H1 (cell line): ENCODE measurements around the gene NAGS. TPM values are rescaled to one million over a fixed set of nuclear protein-coding genes. Genes with fewer than 3 reads are reported as not detected.

Source experiments
- CTCF ChIA-PET: fragments of 300-600 bp; sonication (Branson Sonifier 250); formaldehyde crosslinking; loops from one replicate; lab custom pipeline; 2021; ENCODE audit not compliant: partially characterized antibody; lab: Charles Lee
- POLR2A ChIA-PET: fragments of 300-600 bp; sonication (Branson Sonifier 250); formaldehyde crosslinking; loops from one replicate; lab custom pipeline; 2021; ENCODE audit warnings: inconsistent platforms; ENCODE audit not compliant: partially characterized antibody; lab: Charles Lee
- DNase-seq, 2 experiments: peaks; one replicate each; pipeline versions ENCODE4 v3.0.0 to v3.0.0-alpha.2; 2010 to 2022; ENCODE audit warnings: low spot score in 2 of 2, low read depth in 1 of 2, mixed read lengths in 1 of 2
- FAIRE-seq: peaks from 2 replicates; lab custom pipeline; 2011; peaks lifted over from hg19 to GRCh38; lab: Jason Lieb, UNC
- H2AFZ ChIP-seq: 2 replicates; pipeline ENCODE4 v1.8.1; 2012; ENCODE audit warnings: low read length, inconsistent platforms
- H2AK5ac ChIP-seq: 2 replicates; pipeline ENCODE4 v1.6.1; 2013; ENCODE audit warnings: low read depth, low read length
- H2BK120ac ChIP-seq: replicated peaks from 2 replicates; pipeline ENCODE3; 2013; ENCODE audit warnings: low read depth, low read length, inconsistent platforms
- H2BK12ac ChIP-seq: 2 replicates; pipeline ENCODE4 v1.6.1; 2013; ENCODE audit warnings: low read depth, low read length
- H2BK15ac ChIP-seq: 2 replicates; pipeline ENCODE4 v1.6.1; 2013; ENCODE audit warnings: low read length
- H2BK20ac ChIP-seq: 2 replicates; pipeline ENCODE4 v1.6.1; 2013; ENCODE audit warnings: low read length
- H2BK5ac ChIP-seq: 2 replicates; pipeline ENCODE4 v1.6.1; 2013; ENCODE audit warnings: low read depth, low read length
- H3K14ac ChIP-seq: 2 replicates; pipeline ENCODE4 v1.6.1; 2013; ENCODE audit warnings: inconsistent platforms; ENCODE audit not compliant: insufficient read length
- H3K18ac ChIP-seq: 2 replicates; pipeline ENCODE4 v1.6.1; 2013; ENCODE audit warnings: low read length; ENCODE audit errors: extremely low read depth
- H3K23ac ChIP-seq: 2 replicates; pipeline ENCODE4 v1.6.1; 2013; ENCODE audit warnings: inconsistent platforms; ENCODE audit not compliant: insufficient read length
- H3K23me2 ChIP-seq: 2 replicates; pipeline ENCODE4 v1.6.1; 2013; ENCODE audit warnings: low read depth, low read length
- H3K27ac ChIP-seq: 2 replicates; pipeline ENCODE4 v1.6.1; 2011; ENCODE audit warnings: low read depth, low read length, inconsistent platforms
- H3K27me3 ChIP-seq, 4 experiments: replicated peaks in 1 of 4; 1 replicate in 1 of 4; 2 replicates in 3 of 4; pipeline versions ENCODE4 v1.6.1 to v1.8.1; 2011 to 2013; ENCODE audit warnings: low read length in 3 of 4, mild to moderate bottlenecking in 3 of 4, inconsistent platforms in 2 of 4, mixed read lengths in 2 of 4, moderate library complexity in 1 of 4; ENCODE audit not compliant: control insufficient read depth in 3 of 4, insufficient read depth in 3 of 4; ENCODE audit errors: extremely low read depth in 1 of 4
- H3K36me3 ChIP-seq, 4 experiments: 2 replicates each; pipeline versions ENCODE4 v1.6.1 to v1.8.1; 2011 to 2013; ENCODE audit warnings: mild to moderate bottlenecking in 4 of 4, low read length in 3 of 4, moderate library complexity in 2 of 4, control low read depth in 1 of 4, inconsistent platforms in 1 of 4; ENCODE audit not compliant: insufficient read depth in 4 of 4, control insufficient read depth in 2 of 4
- H3K4ac ChIP-seq: replicated peaks from 2 replicates; pipeline ENCODE3; 2013; ENCODE audit warnings: low read length, low read depth, mixed read lengths, inconsistent platforms; ENCODE audit not compliant: insufficient read length
- H3K4me1 ChIP-seq, 4 experiments: replicated peaks in 1 of 4; 1 replicate in 1 of 4; 2 replicates in 3 of 4; pipeline versions ENCODE4 v1.6.1 to v1.8.1; 2011 to 2013; ENCODE audit warnings: low read length in 3 of 4, inconsistent platforms in 2 of 4, mixed read lengths in 1 of 4; ENCODE audit not compliant: insufficient read depth in 4 of 4, control insufficient read depth in 3 of 4
- H3K4me2 ChIP-seq, 2 experiments: 2 replicates each; pipeline versions ENCODE4 v1.6.1 to v1.8.1; 2011 to 2013; ENCODE audit warnings: low read depth in 2 of 2, low read length in 2 of 2, control low read depth in 1 of 2, inconsistent platforms in 1 of 2, mild to moderate bottlenecking in 1 of 2; ENCODE audit not compliant: insufficient read depth in 1 of 2
- H3K4me3 ChIP-seq, 4 experiments: fragments of 200-600, 300-600 bp in 1 of 4; sonication (generic), shearing (Covaris generic), sonication (Bioruptor Twin) in 1 of 4; 2 replicates each; pipeline versions ENCODE4 v1.5.1 to v1.8.1; 2011 to 2016; ENCODE audit warnings: low read length in 4 of 4, low read depth in 3 of 4, control low read depth in 2 of 4, inconsistent platforms in 2 of 4, mild to moderate bottlenecking in 2 of 4, mixed read lengths in 1 of 4, moderate library complexity in 1 of 4; ENCODE audit not compliant: insufficient read depth in 2 of 4; ENCODE audit errors: extremely low read depth in 1 of 4
- H3K56ac ChIP-seq: replicated peaks from 2 replicates; pipeline ENCODE3; 2013; ENCODE audit warnings: low read depth, mild to moderate bottlenecking, mixed read lengths, low read length, inconsistent platforms; ENCODE audit not compliant: insufficient read length
- H3K79me1 ChIP-seq: 2 replicates; pipeline ENCODE4 v1.6.1; 2013; ENCODE audit warnings: low read depth, low read length, control low read depth
- H3K79me2 ChIP-seq, 2 experiments: 2 replicates each; pipeline versions ENCODE4 v1.6.1 to v1.8.1; 2012 to 2013; ENCODE audit warnings: low read length in 2 of 2, mild to moderate bottlenecking in 2 of 2, inconsistent platforms in 1 of 2; ENCODE audit not compliant: insufficient read depth in 2 of 2, control insufficient read depth in 1 of 2
- H3K9ac ChIP-seq, 4 experiments: replicated peaks in 1 of 4; 1 replicate in 1 of 4; 2 replicates in 3 of 4; pipeline versions ENCODE4 v1.6.1 to v1.8.1; 2011 to 2013; ENCODE audit warnings: low read depth in 3 of 4, low read length in 3 of 4, control low read depth in 2 of 4, mild to moderate bottlenecking in 2 of 4, moderate library complexity in 2 of 4, inconsistent platforms in 1 of 4; ENCODE audit errors: extremely low read depth in 1 of 4
- H3K9me3 ChIP-seq, 2 experiments: 2 replicates each; pipeline versions ENCODE4 v1.6.1 to v1.8.1; 2012 to 2013; ENCODE audit warnings: mild to moderate bottlenecking in 2 of 2, moderate library complexity in 2 of 2, control low read depth in 1 of 2, inconsistent platforms in 1 of 2, low read depth in 1 of 2, low read length in 1 of 2, mixed read lengths in 1 of 2; ENCODE audit not compliant: insufficient read depth in 2 of 2
- H4K20me1 ChIP-seq, 2 experiments: replicated peaks in 1 of 2; 2 replicates each; pipeline versions ENCODE3 to v1.8.1; 2011 to 2013; ENCODE audit warnings: inconsistent platforms in 2 of 2, low read length in 2 of 2, mild to moderate bottlenecking in 1 of 2; ENCODE audit not compliant: insufficient read depth in 2 of 2, control insufficient read depth in 1 of 2
- H4K5ac ChIP-seq: 2 replicates; pipeline ENCODE4 v1.6.1; 2013; ENCODE audit warnings: low read length, low read depth, mixed read lengths, inconsistent platforms; ENCODE audit not compliant: insufficient read length
- H4K8ac ChIP-seq: 2 replicates; pipeline ENCODE4 v1.8.0; 2013; ENCODE audit warnings: mild to moderate bottlenecking, moderate library complexity, low read length, inconsistent platforms; ENCODE audit not compliant: insufficient read depth; ENCODE audit errors: extremely low read depth
- H4K91ac ChIP-seq: replicated peaks from 2 replicates; pipeline ENCODE3; 2013; ENCODE audit warnings: low read length, mixed read lengths, inconsistent platforms; ENCODE audit not compliant: insufficient read length
- GABPA ChIP-seq: IDR thresholded peaks from 2 replicates; pipeline ENCODE4 v1.6.1; 2011; ENCODE audit warnings: mild to moderate bottlenecking, low read length, moderate library complexity, borderline replicate concordance; ENCODE audit not compliant: insufficient read depth
- PHF8 ChIP-seq: fragments of 200-600 bp; sonication (generic); conservative IDR thresholded peaks from 2 replicates; pipeline ENCODE4 v1.7.1; 2012; ENCODE audit warnings: low read depth, mild to moderate bottlenecking, inconsistent platforms, low read length, moderate library complexity
- SAP30 ChIP-seq: fragments of 300-600 bp; sonication (generic); IDR thresholded peaks from 2 replicates; pipeline ENCODE4 v1.7.1; 2012; ENCODE audit warnings: low read length, moderate library complexity, mild to moderate bottlenecking, inconsistent platforms; ENCODE audit not compliant: insufficient read depth, insufficient replicate concordance
- WGBS, 2 experiments: shearing (Covaris generic) in 1 of 2; methylation state at CpG; one replicate each; pipeline versions ENCODE4 v1.1.6 to v1.1.7; 2013 to 2015; ENCODE audit warnings: low lambda C conversion rate in 2 of 2, mixed read lengths in 2 of 2, inconsistent platforms in 1 of 2, low coverage in 1 of 2, missing lambda C conversion rate in 1 of 2; ENCODE audit not compliant: insufficient replicate concordance in 2 of 2, insufficient coverage in 1 of 2, insufficient read length in 1 of 2; ENCODE audit errors: extremely low coverage in 1 of 2, missing lambda C conversion rate in 1 of 2; 5-methylcytosine and 5-hydroxymethylcytosine counted together
- polyA plus RNA-seq, 7 experiments: library from polyadenylated mRNA; depleted of rRNA in 3 of 7; stranded (reverse) in 5 of 7; unstranded in 2 of 7; fragments of >200 nt in 5 of 7; fragments of 200-250 nt in 2 of 7; gene quantifications; 1 replicate in 5 of 7; 2 replicates in 1 of 7; 4 replicates in 1 of 7; pipeline versions ENCODE4 v1.2.1 to v1.2.3, GENCODE V29; 2011 to 2013; ENCODE audit warnings: missing spikeins in 2 of 7, mixed read lengths in 2 of 7
- total RNA-seq: library from RNA; stranded (reverse); fragmentation: NEBNext Ultra II Directional; extraction: Animal tissue kit (Norgen Biotek cat#: 25700); gene quantifications from 2 replicates; pipeline ENCODE4 v1.2.1, GENCODE V29; 2021

The NAGS gene
- total and polyA plus RNA-seq, 2 of the 8 experiments (the other 6 are each of a cell fraction or from before 2014, with no cell fraction given), result 4.0 to 5.1 TPM

DNA sequence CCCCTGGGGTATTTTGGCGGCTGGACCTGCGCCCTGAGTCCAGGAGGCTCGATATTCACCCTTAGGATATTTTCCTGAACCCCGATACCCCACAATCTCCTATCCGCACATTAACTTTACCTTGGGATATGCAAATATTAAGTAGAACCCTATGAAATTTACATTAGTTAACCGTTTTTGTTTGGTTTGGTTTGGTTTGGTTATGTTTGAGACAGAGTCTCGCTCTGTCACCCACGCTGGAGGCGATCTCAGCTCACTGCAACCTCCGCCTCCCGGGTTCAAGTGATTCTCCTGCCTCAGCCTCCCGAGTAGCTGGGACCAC is 9.3 kb upstream of the NAGS start:
- no peak overlapping the region for H2BK5ac ChIP-seq
- H3K4me1 ChIP-seq, result peaks cover 0 to 2% (median 0%) of the 10 kb centered on the region in 4 experiments; a peak in 1 of 7 replicates
- H3K79me1 ChIP-seq, result no peaks in the 10 kb centered on the region
- no peak overlapping the region for H3K9ac ChIP-seq
- 45% methylated on average over 12 of the region's 12 CpGs; no CpG with 5 or more reads in 1 of the 2 experiments for WGBS, 2 experiments
- no peak overlapping the region for H2BK12ac ChIP-seq
- H3K4me2 ChIP-seq, result peak overlapping the region in 1 of 2 experiments; percentile 69; a peak in 2 of 4 replicates
- CTCF ChIA-PET, result interaction anchor here (0.9 to 22.7 kb wide), 15 partner anchors 9 to 155 kb away, joined by 3 to 416 read pairs (median 5); partner anchors contain the start of genes NAGS, PPY and PYY
- peaks cover 0 to 9% (median 5%) of the 10 kb centered on the region in 4 experiments; a peak in 5 of 7 replicates for H3K27me3 ChIP-seq
- H3K27ac ChIP-seq, result no peak overlapping the region
- H4K20me1 ChIP-seq, result no peaks in the 10 kb centered on the region
- peak overlapping the region in 3 of 4 experiments; percentile 33 to 67 (median 51); a peak in 5 of 8 replicates for H3K4me3 ChIP-seq
- TF ChIP-seq SAP30 (no peak), GABPA (no peak), PHF8 (0 out of 2 replicates have a peak, but pooled peaks have one; percentile 2)
- TF ChIP-seq, all 59 proteins: peak for 1
- FAIRE-seq, result no peak
- Histone ChIP-seq H3K79me2 (no peaks in the 10 kb centered on the region), H3K23me2 (no peaks in the 10 kb centered on the region; the same call in 1 of the 2 replicates), H3K9me3 (no peaks in the 10 kb centered on the region), H2BK15ac (no peak overlapping the region), H2AFZ (no peak overlapping the region), H3K56ac (no peak overlapping the region), H2AK5ac (no peak overlapping the region), H3K18ac (no peak overlapping the region), H3K36me3 (no peaks in the 10 kb centered on the region), H2BK120ac (no peak overlapping the region), H4K8ac (no peak overlapping the region), H3K4ac (no peak overlapping the region), H4K91ac (no peak overlapping the region), H3K23ac (no peak overlapping the region), H2BK20ac (no peak overlapping the region), H4K5ac (no peak overlapping the region), H3K14ac (no peak overlapping the region)
- POLR2A ChIA-PET, result interaction anchor here (1.1 to 3.1 kb wide), 3 partner anchors 11 to 49 kb away, joined by 3 to 17 read pairs (median 5); no protein-coding TSS in a partner anchor
- no peak for DNase-seq
